ENCODE results near the gene PRSS2. TPM values are rescaled to one million over a fixed set of nuclear protein-coding genes. Genes with fewer than 3 reads are reported as not detected.

Gene PRSS2
- total and polyA plus RNA-seq, 2 donors (not counting 1 experiment from before 2014, with no cell fraction given) = not detected

- H3K4me2 ChIP-seq (replicated peaks; ENCODE audit: low read depth, low read length, poor library complexity, severe bottlenecking) = peak overlapping the region; percentile 22
- no peak overlapping the region for H3K9ac ChIP-seq (ENCODE audit: low read length)
- DNase-seq (no peak), ATAC-seq (ENCODE audit: low read depth) (no peak)
- ChIA-PET CTCF (interaction anchor here (1.2 to 32.8 kb wide), 8 partner anchors 8 to 161 kb away, joined by 3 to 1138 read pairs (median 6); no protein-coding TSS in a partner anchor), POLR2A (interaction anchor here (8.5 to 18.8 kb wide), 2 partner anchors 6 to 21 kb away, joined by 205 to 961 read pairs; no protein-coding TSS in a partner anchor)
- no peaks in the 10 kb centered on the region for H3K79me2 ChIP-seq (ENCODE audit: control insufficient read depth, insufficient read depth, low read length)
- H3K9me3 ChIP-seq (ENCODE audit: control extremely low read depth in 1 of 3, control insufficient read depth in 2 of 3, insufficient read depth in 1 of 3, low read length in 2 of 3) = no peaks in the 10 kb centered on the region
- peaks cover 41 to 52% of the 10 kb centered on the region in 2 donors for H3K4me1 ChIP-seq (ENCODE audit: control insufficient read depth in 2 of 2, insufficient read depth in 2 of 2, low read length in 2 of 2)
- H3K27me3 ChIP-seq (replicated peaks in 1 of 4; ENCODE audit: control extremely low read depth in 1 of 4, control insufficient read depth in 3 of 4, insufficient read depth in 4 of 4, low read length in 3 of 4) = no peaks in the 10 kb centered on the region
- intact Hi-C loops (cut with micrococcal nuclease) = no loop called here
- no peaks in the 10 kb centered on the region for H3K27me3 Mint-ChIP-seq
- no peak overlapping the region for H3K27ac ChIP-seq (ENCODE audit: low read length in 2 of 2)
- 100% methylated on average over 2 of the region's 2 CpGs for WGBS (ENCODE audit: insufficient coverage)
- peak overlapping the region; percentile 44 for H2AFZ ChIP-seq (ENCODE audit: insufficient read depth, low read depth, low read length, poor library complexity, severe bottlenecking)
- no peaks in the 10 kb centered on the region for H3K9me3 Mint-ChIP-seq (ENCODE audit: insufficient read depth)
- no peak overlapping the region for H3K4me3 ChIP-seq (ENCODE audit: control extremely low read depth in 1 of 5, extremely low read depth in 1 of 5, insufficient read depth in 1 of 5, low read depth in 2 of 5, low read length in 4 of 5)
- H3K4me3 Mint-ChIP-seq = no peak overlapping the region
- no peaks in the 10 kb centered on the region for H3K36me3 ChIP-seq (replicated peaks in 1 of 2; ENCODE audit: control extremely low read depth in 1 of 2, control insufficient read depth in 1 of 2, extremely low read depth in 1 of 2, insufficient read depth in 2 of 2, low read length in 1 of 2)
- H3K4me1 Mint-ChIP-seq = peaks cover 65% of the 10 kb centered on the region
- TF ChIP-seq EZH2 (IDR thresholded peaks at IDR 0.05; ENCODE audit: borderline replicate concordance, insufficient read depth, low read depth, low read length, poor library complexity, severe bottlenecking) (no peak), CTCF (IDR thresholded peaks at IDR 0.05) (no peak)
- H4K20me1 ChIP-seq (ENCODE audit: control insufficient read depth, insufficient read depth, low read length, poor library complexity, severe bottlenecking) = no peaks in the 10 kb centered on the region
- peak overlapping the region; percentile 37 for H3K27ac Mint-ChIP-seq
Measured at GRCh38 chr7:142789441-142789840, 18.7 kb downstream of the PRSS2 start.

GRCh38 chr7:142790056-142790455 lies 19.3 kb downstream of the PRSS2 start:
- POLR2A ChIA-PET = interaction anchor here (0.8 to 18.8 kb wide), 3 partner anchors 9 to 77 kb away, joined by 3 to 961 read pairs (median 3); no protein-coding TSS in a partner anchor

More at GRCh38 chr7:142790056-142790455, 19.3 kb downstream of the PRSS2 start:
- Histone ChIP-seq H3K4me3 (ENCODE audit: control extremely low read depth in 1 of 5, extremely low read depth in 1 of 5, insufficient read depth in 1 of 5, low read depth in 2 of 5, low read length in 4 of 5) (no peak overlapping the region), H3K9me3 (ENCODE audit: control extremely low read depth in 1 of 3, control insufficient read depth in 2 of 3, insufficient read depth in 1 of 3, low read length in 2 of 3) (no peaks in the 10 kb centered on the region), H2AFZ (ENCODE audit: insufficient read depth, low read depth, low read length, poor library complexity, severe bottlenecking) (no peak overlapping the region), H3K27ac (ENCODE audit: low read length in 2 of 2) (no peak overlapping the region), H3K9ac (ENCODE audit: low read length) (no peak overlapping the region), H3K79me2 (ENCODE audit: control insufficient read depth, insufficient read depth, low read length) (peaks cover 3% of the 10 kb centered on the region), H3K4me1 (ENCODE audit: control insufficient read depth in 2 of 2, insufficient read depth in 2 of 2, low read length in 2 of 2) (peaks cover 46 to 54% of the 10 kb centered on the region in 2 donors), H3K36me3 (replicated peaks in 1 of 2; ENCODE audit: control extremely low read depth in 1 of 2, control insufficient read depth in 1 of 2, extremely low read depth in 1 of 2, insufficient read depth in 2 of 2, low read length in 1 of 2) (no peaks in the 10 kb centered on the region), H4K20me1 (ENCODE audit: control insufficient read depth, insufficient read depth, low read length, poor library complexity, severe bottlenecking) (no peaks in the 10 kb centered on the region), H3K27me3 (replicated peaks in 1 of 4; ENCODE audit: control extremely low read depth in 1 of 4, control insufficient read depth in 3 of 4, insufficient read depth in 4 of 4, low read length in 3 of 4) (no peaks in the 10 kb centered on the region), H3K4me2 (replicated peaks; ENCODE audit: low read depth, low read length, poor library complexity, severe bottlenecking) (no peak overlapping the region)
- intact Hi-C loops (cut with micrococcal nuclease) = no loop called here
- Mint-ChIP-seq H3K9me3 (ENCODE audit: insufficient read depth) (no peaks in the 10 kb centered on the region), H3K4me3 (no peak overlapping the region), H3K27ac (peak overlapping the region; percentile 59), H3K27me3 (no peaks in the 10 kb centered on the region), H3K4me1 (peaks cover 67% of the 10 kb centered on the region)
- 90% methylated on average over 2 of the region's 3 CpGs for WGBS (ENCODE audit: insufficient coverage)
- DNase-seq = no peak
- ATAC-seq (ENCODE audit: low read depth) = no peak
- TF ChIP-seq EZH2 (IDR thresholded peaks at IDR 0.05; ENCODE audit: borderline replicate concordance, insufficient read depth, low read depth, low read length, poor library complexity, severe bottlenecking) (no peak), CTCF (IDR thresholded peaks at IDR 0.05) (no peak)
- CTCF ChIA-PET = interaction anchor here (1.2 to 32.8 kb wide), 7 partner anchors 7 to 161 kb away, joined by 3 to 1138 read pairs (median 9); no protein-coding TSS in a partner anchor
